Testis (tissue), 2 donors: ENCODE data around the gene ATP6V0D1.

Source experiments
- POLR2A ChIP-seq: fragments of 450-650 bp; IDR thresholded peaks from one replicate; pipeline ENCODE4 v1.6.1; 2017; ENCODE audit warnings: antibody characterized with exemption, mild to moderate bottlenecking, moderate library complexity
- TF ChIP-seq, protein P1 (sequence below), 3 experiments: fragments of 450-650 bp in 2 of 3; fragments of 200-600 bp in 1 of 3; sonication (generic) in 1 of 3; IDR thresholded peaks; one replicate each; pipeline ENCODE4 v1.5.1; 2016 to 2019; ENCODE audit warnings: antibody characterized with exemption in 3 of 3, mild to moderate bottlenecking in 2 of 3, moderate library complexity in 1 of 3

DNA sequence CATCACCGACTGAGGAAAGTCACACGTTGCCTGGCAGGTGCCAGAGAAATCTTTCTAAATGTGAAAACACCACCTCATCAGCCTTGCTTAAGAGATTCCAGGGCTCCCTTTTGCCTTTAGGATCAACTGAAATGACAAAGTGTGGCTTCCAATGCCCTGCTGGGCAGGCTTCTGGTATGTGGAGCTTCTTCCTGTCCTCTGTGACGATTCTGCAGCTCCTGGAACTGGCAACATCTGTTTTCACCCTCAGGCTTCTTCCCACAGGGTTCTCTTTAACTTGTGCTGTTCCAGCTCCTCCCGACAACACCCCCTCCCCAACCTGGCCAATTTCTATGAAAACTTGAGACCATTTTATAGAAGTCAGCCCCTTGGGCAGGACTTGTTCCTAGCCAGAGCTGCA, 59.9 kb downstream of the ATP6V0D1 start:
- TF ChIP-seq, protein P1, sequence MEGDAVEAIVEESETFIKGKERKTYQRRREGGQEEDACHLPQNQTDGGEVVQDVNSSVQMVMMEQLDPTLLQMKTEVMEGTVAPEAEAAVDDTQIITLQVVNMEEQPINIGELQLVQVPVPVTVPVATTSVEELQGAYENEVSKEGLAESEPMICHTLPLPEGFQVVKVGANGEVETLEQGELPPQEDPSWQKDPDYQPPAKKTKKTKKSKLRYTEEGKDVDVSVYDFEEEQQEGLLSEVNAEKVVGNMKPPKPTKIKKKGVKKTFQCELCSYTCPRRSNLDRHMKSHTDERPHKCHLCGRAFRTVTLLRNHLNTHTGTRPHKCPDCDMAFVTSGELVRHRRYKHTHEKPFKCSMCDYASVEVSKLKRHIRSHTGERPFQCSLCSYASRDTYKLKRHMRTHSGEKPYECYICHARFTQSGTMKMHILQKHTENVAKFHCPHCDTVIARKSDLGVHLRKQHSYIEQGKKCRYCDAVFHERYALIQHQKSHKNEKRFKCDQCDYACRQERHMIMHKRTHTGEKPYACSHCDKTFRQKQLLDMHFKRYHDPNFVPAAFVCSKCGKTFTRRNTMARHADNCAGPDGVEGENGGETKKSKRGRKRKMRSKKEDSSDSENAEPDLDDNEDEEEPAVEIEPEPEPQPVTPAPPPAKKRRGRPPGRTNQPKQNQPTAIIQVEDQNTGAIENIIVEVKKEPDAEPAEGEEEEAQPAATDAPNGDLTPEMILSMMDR (IDR thresholded peaks at IDR 0.05) = no peak
- TF ChIP-seq POLR2A = no peak
